IPS-20b (cell line): ENCODE measurements around the gene CCDC167.
"Not testable (repeated sequence)": the region's sequence is repeated elsewhere in the genome, so short reads cannot be mapped to it uniquely, and the experiment has no call there.

Source experiments
- H3K27ac ChIP-seq: one replicate; pipeline ENCODE4 v1.5.1; 2013; ENCODE audit warnings: low read length
- H3K27me3 ChIP-seq: 2 replicates; pipeline ENCODE4 v1.6.1; 2013; ENCODE audit warnings: mild to moderate bottlenecking, low read length, inconsistent platforms; ENCODE audit not compliant: insufficient read depth
- H3K36me3 ChIP-seq: 2 replicates; pipeline ENCODE4 v1.6.1; 2013; ENCODE audit warnings: low read depth, mild to moderate bottlenecking, inconsistent platforms, low read length, moderate library complexity; ENCODE audit not compliant: insufficient read depth
- H3K4me1 ChIP-seq: 2 replicates; pipeline ENCODE4 v1.6.1; 2013; ENCODE audit warnings: mild to moderate bottlenecking, control low read depth, inconsistent platforms, low read length, moderate library complexity; ENCODE audit not compliant: insufficient read depth
- H3K4me3 ChIP-seq: 2 replicates; pipeline ENCODE4 v1.5.1; 2013; ENCODE audit warnings: mild to moderate bottlenecking, low read length, inconsistent platforms
- H3K9ac ChIP-seq: 2 replicates; pipeline ENCODE4 v1.6.1; 2013; ENCODE audit warnings: low read depth, mild to moderate bottlenecking, inconsistent platforms, low read length, moderate library complexity
- H3K9me3 ChIP-seq: 2 replicates; pipeline ENCODE4 v1.6.1; 2013; ENCODE audit warnings: mild to moderate bottlenecking, low read depth, low read length, inconsistent platforms; ENCODE audit not compliant: insufficient read depth

The CCDC167 gene

GRCh38 chr6:37507077-37507476 is 7.4 kb upstream of the CCDC167 start:
- Histone ChIP-seq H3K36me3 (no peaks in the 10 kb centered on the region), H3K27ac (no peak overlapping the region), H3K4me3 (no peak overlapping the region), H3K9ac (no peak overlapping the region), H3K4me1 (peaks cover 10% of the 10 kb centered on the region; the same call in 1 of the 2 replicates), H3K9me3 (no peaks in the 10 kb centered on the region), H3K27me3 (peaks cover 55% of the 10 kb centered on the region)

GRCh38 chr6:37506479-37506878 is 6.8 kb upstream of the CCDC167 start:
- Histone ChIP-seq H3K27ac (no peak overlapping the region), H3K9ac (no peak overlapping the region), H3K27me3 (peaks cover 52% of the 10 kb centered on the region), H3K36me3 (no peaks in the 10 kb centered on the region), H3K9me3 (no peaks in the 10 kb centered on the region), H3K4me3 (no peak overlapping the region), H3K4me1 (peaks cover 7% of the 10 kb centered on the region; the same call in 1 of the 2 replicates)

GRCh38 chr6:37504024-37504423 is 4.3 kb upstream of the CCDC167 start:
- Histone ChIP-seq H3K27ac (no peak overlapping the region), H3K27me3 (peaks cover 41% of the 10 kb centered on the region; the same call in 1 of the 2 replicates), H3K36me3 (no peaks in the 10 kb centered on the region), H3K4me1 (peaks cover 11% of the 10 kb centered on the region; the same call in 1 of the 2 replicates), H3K9ac (no peak overlapping the region), H3K4me3 (no peak overlapping the region), H3K9me3 (no peaks in the 10 kb centered on the region)

- no peaks in the 10 kb centered on the region for H3K36me3 ChIP-seq
- H3K9me3 ChIP-seq = no peaks in the 10 kb centered on the region
- no peak overlapping the region for H3K4me3 ChIP-seq
- no peak overlapping the region for H3K9ac ChIP-seq
- H3K27me3 ChIP-seq = peaks cover 41% of the 10 kb centered on the region; the same call in 1 of the 2 replicates
- no peak overlapping the region for H3K27ac ChIP-seq
- peaks cover 11% of the 10 kb centered on the region; the same call in 1 of the 2 replicates for H3K4me1 ChIP-seq
These were observed 3.7 kb upstream of the CCDC167 start for GRCh38 chr6:37503309-37503965.

GRCh38 chr6:37502703-37503291 is 3.1 kb upstream of the CCDC167 start:
- no peak overlapping the region for H3K27ac ChIP-seq
- no peak overlapping the region for H3K4me3 ChIP-seq
- no peaks in the 10 kb centered on the region for H3K36me3 ChIP-seq
- H3K9me3 ChIP-seq = no peaks in the 10 kb centered on the region
- H3K4me1 ChIP-seq = peaks cover 7% of the 10 kb centered on the region; the same call in 1 of the 2 replicates
- peaks cover 41% of the 10 kb centered on the region; the same call in 1 of the 2 replicates for H3K27me3 ChIP-seq
- no peak overlapping the region for H3K9ac ChIP-seq

- Histone ChIP-seq H3K27me3 (peaks cover 41% of the 10 kb centered on the region; the same call in 1 of the 2 replicates), H3K9ac (no peak overlapping the region), H3K27ac (no peak overlapping the region), H3K4me3 (no peak overlapping the region), H3K9me3 (no peaks in the 10 kb centered on the region), H3K4me1 (peaks cover 7% of the 10 kb centered on the region; the same call in 1 of the 2 replicates), H3K36me3 (no peaks in the 10 kb centered on the region)
These were observed 2.2 kb upstream of the CCDC167 start for GRCh38 chr6:37501632-37502491.

GRCh38 chr6:37500904-37501303 is 1.2 kb upstream of the CCDC167 start:
- not testable (repeated sequence) for H3K27ac ChIP-seq, H3K9ac ChIP-seq, H3K9me3 ChIP-seq, H3K4me1 ChIP-seq, H3K36me3 ChIP-seq, H3K4me3 ChIP-seq
- peaks cover 39% of the 10 kb centered on the region; the same call in 1 of the 2 replicates for H3K27me3 ChIP-seq

GRCh38 chr6:37500294-37500608 is 558 bp upstream of the CCDC167 start:
- H3K4me1 ChIP-seq = peaks cover 7% of the 10 kb centered on the region; the same call in 1 of the 2 replicates
- no peaks in the 10 kb centered on the region for H3K9me3 ChIP-seq
- peak overlapping the region; percentile 94; the same call in 1 of the 2 replicates for H3K9ac ChIP-seq
- peak overlapping the region; percentile 84 for H3K4me3 ChIP-seq
- H3K27me3 ChIP-seq = peaks cover 32% of the 10 kb centered on the region; the same call in 1 of the 2 replicates
- H3K36me3 ChIP-seq = no peaks in the 10 kb centered on the region
- H3K27ac ChIP-seq = peak overlapping the region; percentile 8

GRCh38 chr6:37496951-37497885 is 2.5 kb downstream of the CCDC167 start:
- Histone ChIP-seq H3K9ac (no peak overlapping the region), H3K4me3 (no peak overlapping the region), H3K9me3 (no peaks in the 10 kb centered on the region), H3K4me1 (peaks cover 10% of the 10 kb centered on the region), H3K27me3 (peaks cover 4% of the 10 kb centered on the region; the same call in 1 of the 2 replicates), H3K27ac (no peak overlapping the region), H3K36me3 (no peaks in the 10 kb centered on the region)

GRCh38 chr6:37495244-37495934 is 4.3 kb downstream of the CCDC167 start:
- Histone ChIP-seq H3K27me3 (no peaks in the 10 kb centered on the region), H3K27ac (no peak overlapping the region), H3K4me1 (peaks cover 12% of the 10 kb centered on the region), H3K9ac (no peak overlapping the region), H3K36me3 (no peaks in the 10 kb centered on the region), H3K9me3 (no peaks in the 10 kb centered on the region), H3K4me3 (no peak overlapping the region)
